Small intestine (tissue), 7 donors: ENCODE measurements around the gene HDAC9. TPM values are rescaled to one million over a fixed set of nuclear protein-coding genes. Genes with fewer than 3 reads are reported as not detected.

Source experiments
- DNase-seq, 2 donors: peaks; one replicate each; pipeline versions ENCODE4 v3.0.0 to v3.0.0-alpha.2; 2013
- FAIRE-seq: peaks from 2 replicates; lab custom pipeline; 2012; peaks lifted over from hg19 to GRCh38; lab: Jason Lieb, UNC
- H3K27ac ChIP-seq, 3 donors: one replicate each; pipeline ENCODE4 v1.5.1; 2013; ENCODE audit warnings: low read length in 2 of 3, mild to moderate bottlenecking in 2 of 3, control low read depth in 1 of 3, inconsistent platforms in 1 of 3, low read depth in 1 of 3, moderate library complexity in 1 of 3
- H3K27me3 ChIP-seq, 3 donors: one replicate each; pipeline ENCODE4 v1.6.1; 2013; ENCODE audit warnings: low read length in 3 of 3, inconsistent platforms in 1 of 3; ENCODE audit not compliant: control insufficient read depth in 3 of 3, insufficient read depth in 3 of 3
- H3K36me3 ChIP-seq, 3 donors: one replicate each; pipeline ENCODE4 v1.6.1; 2013; ENCODE audit warnings: low read length in 3 of 3, inconsistent platforms in 1 of 3, low read depth in 1 of 3, mild to moderate bottlenecking in 1 of 3, moderate library complexity in 1 of 3; ENCODE audit not compliant: control insufficient read depth in 3 of 3, insufficient read depth in 2 of 3
- H3K4me1 ChIP-seq, 3 donors: one replicate each; pipeline ENCODE4 v1.6.1; 2013; ENCODE audit warnings: low read length in 2 of 3, inconsistent platforms in 1 of 3, low read depth in 1 of 3, mild to moderate bottlenecking in 1 of 3, moderate library complexity in 1 of 3; ENCODE audit not compliant: control insufficient read depth in 3 of 3, insufficient read depth in 2 of 3
- H3K4me3 ChIP-seq, 3 donors: one replicate each; pipeline ENCODE4 v1.5.1; 2013; ENCODE audit warnings: low read length in 3 of 3, control low read depth in 1 of 3, inconsistent platforms in 1 of 3, low read depth in 1 of 3, mild to moderate bottlenecking in 1 of 3, moderate library complexity in 1 of 3
- H3K9me3 ChIP-seq, 2 donors: one replicate each; pipeline ENCODE4 v1.6.1; 2013; ENCODE audit warnings: low read depth in 1 of 2, low read length in 1 of 2; ENCODE audit not compliant: control insufficient read depth in 2 of 2, insufficient read depth in 1 of 2
- WGBS, 3 donors: extraction: QIAGEN DNeasy Blood & Tissue Kit; methylation state at CpG; one replicate each; pipeline ENCODE4 v1.1.7; 2013; 5-methylcytosine and 5-hydroxymethylcytosine counted together
- polyA plus RNA-seq, 4 donors: library from polyadenylated mRNA; stranded (reverse) in 3 of 4; unstranded in 1 of 4; fragments of 200-250 nt in 3 of 4; fragments of 120-200 nt in 1 of 4; gene quantifications; one replicate each; pipeline versions ENCODE4 v1.2.1 to v1.2.3, GENCODE V29; 2013
- donor health status: healthy with polysubstance abuse.
- donor health status: control.
- donor health status: control.
- donor health status: Bipolar disorder and iron deficiency.
- donor health status: healthy.

HDAC9 gene
- polyA plus RNA-seq, 4 donors = 2.2 to 2.7 (median 2.7) TPM; not detected in 1

GRCh38 chr7:18521945-18522566 lies 26.5 kb downstream of the HDAC9 start:
- Histone ChIP-seq H3K9me3 (no peaks in the 10 kb centered on the region), H3K27me3 (no peaks in the 10 kb centered on the region), H3K4me3 (no peak overlapping the region), H3K27ac (no peak overlapping the region), H3K36me3 (no peaks in the 10 kb centered on the region), H3K4me1 (no peaks in the 10 kb centered on the region)
- FAIRE-seq (no peak), DNase-seq (no peak)
- WGBS, 3 donors = 62 to 71% (median 67%) methylated on average over 5 of the region's 5 CpGs

- Histone ChIP-seq H3K4me3 (no peak overlapping the region), H3K27ac (no peak overlapping the region), H3K36me3 (no peaks in the 10 kb centered on the region), H3K4me1 (no peaks in the 10 kb centered on the region), H3K9me3 (no peaks in the 10 kb centered on the region), H3K27me3 (no peaks in the 10 kb centered on the region)
- DNase-seq (no peak), FAIRE-seq (no peak)
- 55 to 82% (median 68%) methylated on average over 3 of the region's 3 CpGs for WGBS, 3 donors
Measured at GRCh38 chr7:18524248-18524647, 28.7 kb downstream of the HDAC9 start.

- DNase-seq (no peak), FAIRE-seq (no peak)
- Histone ChIP-seq H3K4me1 (no peaks in the 10 kb centered on the region), H3K9me3 (peaks cover 0 to 6% of the 10 kb centered on the region in 2 donors), H3K27ac (no peak overlapping the region), H3K36me3 (no peaks in the 10 kb centered on the region), H3K27me3 (no peaks in the 10 kb centered on the region), H3K4me3 (no peak overlapping the region)
Measured at GRCh38 chr7:18526368-18526878, 30.9 kb downstream of the HDAC9 start.

- no peak overlapping the region for H3K27ac ChIP-seq
- H3K9me3 ChIP-seq = peaks cover 0 to 6% of the 10 kb centered on the region in 2 donors
- no peak for FAIRE-seq
- H3K4me1 ChIP-seq = no peaks in the 10 kb centered on the region
- H3K27me3 ChIP-seq = no peaks in the 10 kb centered on the region
- H3K4me3 ChIP-seq = no peak overlapping the region
- H3K36me3 ChIP-seq = no peaks in the 10 kb centered on the region
- no peak for DNase-seq
- 60 to 81% (median 64%) methylated on average over 1 of the region's 1 CpG for WGBS, 3 donors
Measured at GRCh38 chr7:18529239-18529638, 33.7 kb downstream of the HDAC9 start.

GRCh38 chr7:18530224-18531179 lies 35.0 kb downstream of the HDAC9 start:
- H3K9me3 ChIP-seq = peaks cover 0 to 6% of the 10 kb centered on the region in 2 donors
- no peak overlapping the region for H3K4me3 ChIP-seq
- H3K27me3 ChIP-seq = no peaks in the 10 kb centered on the region
- no peaks in the 10 kb centered on the region for H3K36me3 ChIP-seq
- H3K27ac ChIP-seq = no peak overlapping the region
- DNase-seq = no peak
- WGBS, 3 donors = 77 to 81% (median 78%) methylated on average over 5 of the region's 5 CpGs
- no peak for FAIRE-seq
- no peaks in the 10 kb centered on the region for H3K4me1 ChIP-seq

- 69 to 81% (median 79%) methylated on average over 3 of the region's 3 CpGs for WGBS, 3 donors
- peak; percentile 68 for FAIRE-seq
- Histone ChIP-seq H3K4me1 (no peaks in the 10 kb centered on the region), H3K9me3 (peaks cover 0 to 6% of the 10 kb centered on the region in 2 donors), H3K4me3 (no peak overlapping the region), H3K27me3 (no peaks in the 10 kb centered on the region), H3K27ac (no peak overlapping the region), H3K36me3 (no peaks in the 10 kb centered on the region)
- DNase-seq = no peak
Measured at GRCh38 chr7:18531539-18531938, 36.0 kb downstream of the HDAC9 start.

GRCh38 chr7:18532813-18533212 lies 37.3 kb downstream of the HDAC9 start:
- H3K27me3 ChIP-seq = no peaks in the 10 kb centered on the region
- H3K36me3 ChIP-seq = no peaks in the 10 kb centered on the region
- H3K9me3 ChIP-seq = peaks cover 0 to 6% of the 10 kb centered on the region in 2 donors
- H3K4me3 ChIP-seq = no peak overlapping the region
- no peak overlapping the region for H3K27ac ChIP-seq
- FAIRE-seq (no peak), DNase-seq (no peak)
- no peaks in the 10 kb centered on the region for H3K4me1 ChIP-seq
- 61 to 68% (median 61%) methylated on average over 2 of the region's 2 CpGs for WGBS, 3 donors

GRCh38 chr7:18534481-18534880 lies 38.9 kb downstream of the HDAC9 start:
- H3K4me1 ChIP-seq = no peaks in the 10 kb centered on the region
- no peaks in the 10 kb centered on the region for H3K36me3 ChIP-seq
- WGBS, 3 donors = 60 to 83% (median 69%) methylated on average over 5 of the region's 5 CpGs
- peaks cover 0 to 6% of the 10 kb centered on the region in 2 donors for H3K9me3 ChIP-seq
- no peak overlapping the region for H3K4me3 ChIP-seq
- H3K27me3 ChIP-seq = no peaks in the 10 kb centered on the region
- DNase-seq (no peak), FAIRE-seq (no peak)
- no peak overlapping the region for H3K27ac ChIP-seq
